Caco-2 (cell line): ENCODE results near the gene LCN12. TPM values are rescaled to one million over a fixed set of nuclear protein-coding genes. Genes with fewer than 3 reads are reported as not detected.

Source experiments
- BruUV-seq: library from RNA; stranded (reverse); fragments of 400-500 nt; replicated peaks from 2 replicates; lab custom pipeline; 2021; lab: Mats Ljungman, UMichigan
- CTCF ChIA-PET: fragments of 300-600 bp; sonication (Branson Sonifier 250); formaldehyde crosslinking; loops from one replicate; lab custom pipeline; 2022; ENCODE audit warnings: antibody characterized with exemption; lab: Charles Lee
- POLR2A ChIA-PET: fragments of 300-600 bp; sonication (Branson Sonifier 250); formaldehyde crosslinking; loops from one replicate; lab custom pipeline; 2022; ENCODE audit warnings: antibody characterized with exemption; lab: Charles Lee
- DNase-seq, 2 experiments: peaks; one replicate each; pipeline versions ENCODE4 v3.0.0 to v3.0.0-alpha.2; 2020 to 2022
- H3K27me3 ChIP-seq: replicated peaks from 2 replicates; pipeline ENCODE4 v1.6.0; 2011; ENCODE audit warnings: low read length; ENCODE audit not compliant: control insufficient read depth, insufficient read depth
- H3K36me3 ChIP-seq: 2 replicates; pipeline ENCODE4 v1.5.1; 2011; ENCODE audit warnings: low read length; ENCODE audit not compliant: control insufficient read depth, insufficient read depth
- H3K4me1 ChIP-seq: fragments of 250-450 bp; sonication (Bioruptor Pico); 2 replicates; pipeline ENCODE4 v1.5.1; 2020; ENCODE audit warnings: mild to moderate bottlenecking
- H3K4me3 ChIP-seq: 2 replicates; pipeline ENCODE4 v1.5.1; 2011; ENCODE audit warnings: low read depth, mild to moderate bottlenecking, control low read depth, low read length
- H3K9me3 ChIP-seq: fragments of 250-450 bp; sonication (Bioruptor Pico); 2 replicates; pipeline ENCODE4 v1.5.1; 2020; ENCODE audit warnings: mild to moderate bottlenecking, moderate library complexity
- H3K27ac Mint-ChIP-seq: one replicate; pipeline ENCODE4 v1.8.0; 2022; ENCODE audit warnings: mixed read lengths; ENCODE audit not compliant: unreplicated experiment
- H3K27me3 Mint-ChIP-seq: one replicate; pipeline ENCODE4 v1.8.0; 2022; ENCODE audit warnings: mixed read lengths; ENCODE audit not compliant: insufficient read depth, unreplicated experiment
- H3K36me3 Mint-ChIP-seq: one replicate; pipeline ENCODE4 v1.8.0; 2022; ENCODE audit warnings: mild to moderate bottlenecking, mixed read lengths; ENCODE audit not compliant: insufficient read depth, unreplicated experiment
- H3K4me1 Mint-ChIP-seq: one replicate; pipeline ENCODE4 v1.8.0; 2022; ENCODE audit warnings: low read depth, mixed read lengths; ENCODE audit not compliant: unreplicated experiment
- H3K4me3 Mint-ChIP-seq: one replicate; pipeline ENCODE4 v1.8.0; 2022; ENCODE audit warnings: mild to moderate bottlenecking, moderate library complexity, mixed read lengths; ENCODE audit not compliant: unreplicated experiment
- H3K9me3 Mint-ChIP-seq: one replicate; pipeline ENCODE4 v1.8.0; 2022; ENCODE audit warnings: mixed read lengths; ENCODE audit not compliant: unreplicated experiment
- CTCF ChIP-seq, 2 experiments: fragments of 200-600 bp in 1 of 2; IDR thresholded peaks; 1 replicate in 1 of 2; 2 replicates in 1 of 2; pipeline versions ENCODE4 v1.5.1 to v1.8.0; 2011 to 2022; ENCODE audit warnings: antibody characterized with exemption in 1 of 2, control low read depth in 1 of 2, inconsistent platforms in 1 of 2, low read depth in 1 of 2, low read length in 1 of 2, mild to moderate bottlenecking in 1 of 2, moderate library complexity in 1 of 2; ENCODE audit not compliant: insufficient read depth in 1 of 2, severe bottlenecking in 1 of 2, unreplicated experiment in 1 of 2
- intact Hi-C: fragments of 100-400 bp; cut with micrococcal nuclease; formaldehyde crosslinking; loops from one replicate; pipeline ENCODE4 v1.10.0; 2022; ENCODE audit not compliant: unreplicated experiment
- total RNA-seq: library from RNA; stranded (reverse); gene quantifications from 2 replicates; pipeline ENCODE4 v1.2.3, GENCODE V29; 2022

LCN12 gene
- total RNA-seq, 1 experiment from 2014 or later: 20.0 TPM

GRCh38 chr9:136926749-136927148 lies 25.3 kb upstream of the LCN12 start:
- CTCF ChIA-PET: interaction anchor here (0.8 kb wide), 1 partner anchor 109 kb away, joined by 3 read pairs; no protein-coding TSS in a partner anchor

GRCh38 chr9:136927343-136928271 lies 24.5 kb upstream of the LCN12 start:
- BruUV-seq: no TSS peak
- ChIA-PET CTCF (no interaction called here), POLR2A (no interaction called here)
- Histone ChIP-seq H3K9me3 (peaks cover 11% of the 10 kb centered on the region), H3K4me1 (no peaks in the 10 kb centered on the region), H3K4me3 (no peak overlapping the region), H3K27me3 (no peaks in the 10 kb centered on the region), H3K36me3 (peaks cover 4% of the 10 kb centered on the region; the same call in 1 of the 2 replicates)
- intact Hi-C loops: no loop called here
- Mint-ChIP-seq H3K4me1 (no peaks in the 10 kb centered on the region), H3K9me3 (no peaks in the 10 kb centered on the region), H3K36me3 (peaks cover 85% of the 10 kb centered on the region), H3K27ac (no peak overlapping the region), H3K4me3 (no peak overlapping the region), H3K27me3 (no peaks in the 10 kb centered on the region)
- no peak for TF ChIP-seq CTCF (IDR thresholded peaks at IDR 0.05; ENCODE audit: insufficient read depth in 1 of 2, low read depth in 1 of 2, low read length in 1 of 2, severe bottlenecking in 1 of 2, unreplicated experiment in 1 of 2)
- no peak for DNase-seq

More at GRCh38 chr9:136926749-136927148, 25.3 kb upstream of the LCN12 start:
- peaks cover 86% of the 10 kb centered on the region for H3K36me3 Mint-ChIP-seq
- Histone ChIP-seq H3K4me3 (no peak overlapping the region), H3K36me3 (peaks cover 4% of the 10 kb centered on the region; the same call in 1 of the 2 replicates), H3K4me1 (no peaks in the 10 kb centered on the region), H3K27me3 (no peaks in the 10 kb centered on the region), H3K9me3 (peaks cover 8% of the 10 kb centered on the region)
- intact Hi-C loops: no loop called here
- DNase-seq: no peak
- TF ChIP-seq CTCF (IDR thresholded peaks at IDR 0.05; ENCODE audit: insufficient read depth in 1 of 2, low read depth in 1 of 2, low read length in 1 of 2, severe bottlenecking in 1 of 2, unreplicated experiment in 1 of 2): no peak
- H3K27ac Mint-ChIP-seq: peak overlapping the region; percentile 18
- no peaks in the 10 kb centered on the region for H3K4me1 Mint-ChIP-seq
- H3K27me3 Mint-ChIP-seq: no peaks in the 10 kb centered on the region
- H3K9me3 Mint-ChIP-seq: no peaks in the 10 kb centered on the region
- POLR2A ChIA-PET: no interaction called here
- BruUV-seq: no TSS peak
- no peak overlapping the region for H3K4me3 Mint-ChIP-seq

GRCh38 chr9:136928591-136928990 lies 23.5 kb upstream of the LCN12 start:
- H3K36me3 ChIP-seq: peaks cover 4% of the 10 kb centered on the region; the same call in 1 of the 2 replicates
- TF ChIP-seq CTCF (IDR thresholded peaks at IDR 0.05; ENCODE audit: insufficient read depth in 1 of 2, low read depth in 1 of 2, low read length in 1 of 2, severe bottlenecking in 1 of 2, unreplicated experiment in 1 of 2): no peak
- POLR2A ChIA-PET: no interaction called here

More at GRCh38 chr9:136928591-136928990, 23.5 kb upstream of the LCN12 start:
- H3K27ac Mint-ChIP-seq: no peak overlapping the region
- H3K9me3 Mint-ChIP-seq: no peaks in the 10 kb centered on the region
- Histone ChIP-seq H3K4me1 (no peaks in the 10 kb centered on the region), H3K9me3 (peaks cover 11% of the 10 kb centered on the region), H3K4me3 (no peak overlapping the region), H3K27me3 (no peaks in the 10 kb centered on the region)
- BruUV-seq: no TSS peak
- no peak overlapping the region for H3K4me3 Mint-ChIP-seq
- CTCF ChIA-PET: no interaction called here
- no peaks in the 10 kb centered on the region for H3K27me3 Mint-ChIP-seq
- H3K4me1 Mint-ChIP-seq: peaks cover 5% of the 10 kb centered on the region
- intact Hi-C loops: no loop called here
- peaks cover 86% of the 10 kb centered on the region for H3K36me3 Mint-ChIP-seq
- DNase-seq: no peak
